Measurements from ENCODE around the gene COL24A1. TPM values are rescaled to one million over a fixed set of nuclear protein-coding genes. Genes with fewer than 3 reads are reported as not detected.
"Not testable (repeated sequence)": the region's sequence is repeated elsewhere in the genome, so short reads cannot be mapped to it uniquely, and the experiment has no call there.

Gene COL24A1
- total RNA-seq, 1 experiment from 2014 or later = 2.2 TPM

GRCh38 chr1:86153836-86154235 is 2.7 kb downstream of the COL24A1 start:
- peak; percentile 36 for DNase-seq (ENCODE audit: low read depth)

- DNase-seq (ENCODE audit: low read depth) = no peak
These were observed 3.7 kb downstream of the COL24A1 start for GRCh38 chr1:86152887-86153286.

GRCh38 chr1:86151427-86151826 is 5.1 kb downstream of the COL24A1 start:
- peak; percentile 70 for DNase-seq (ENCODE audit: low read depth)

DNA sequence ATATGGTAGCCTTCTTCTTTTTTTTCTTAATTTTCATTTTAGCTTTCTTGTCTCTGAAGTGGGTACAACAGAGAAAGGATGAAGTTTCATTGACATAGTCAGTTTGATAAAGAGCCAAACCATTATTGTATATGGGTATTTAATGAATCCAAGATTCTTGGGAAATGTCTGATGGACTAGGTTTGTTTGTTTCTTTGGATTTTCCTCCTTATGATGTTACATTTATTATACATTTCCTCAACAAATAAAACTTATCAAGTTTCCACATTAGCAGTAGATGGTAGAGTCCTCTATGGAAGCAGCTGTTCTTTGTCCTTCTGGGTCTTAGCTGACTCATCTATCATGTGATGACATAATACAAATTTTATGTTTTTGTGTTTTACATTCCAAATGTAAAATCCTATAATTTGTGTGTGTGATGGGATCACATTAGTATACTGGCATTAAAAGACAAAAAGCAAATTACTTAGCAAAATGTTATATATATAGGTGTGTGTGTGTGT is 6.0 kb downstream of the COL24A1 start:
- peak; percentile 16 for DNase-seq (ENCODE audit: low read depth)

DNA sequence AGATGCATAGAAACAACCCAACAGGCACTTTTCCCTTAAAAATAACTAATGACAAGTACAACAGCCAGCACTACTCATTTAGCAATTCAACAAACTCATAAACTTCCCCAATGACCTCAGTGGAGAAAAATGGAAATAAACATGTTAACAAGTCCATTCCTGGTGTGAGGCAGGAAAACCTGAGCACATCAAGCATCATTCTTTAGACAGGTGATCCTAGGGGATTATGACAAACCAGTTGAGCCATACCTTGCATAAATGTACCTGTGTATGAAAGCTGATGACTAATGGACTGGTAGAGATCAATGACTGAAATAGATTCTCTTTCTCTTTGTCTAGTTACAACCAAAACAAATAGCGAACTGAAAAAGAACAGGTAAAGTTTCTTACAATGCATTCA is 7.0 kb downstream of the COL24A1 start:
- DNase-seq (ENCODE audit: low read depth) = no peak

DNA sequence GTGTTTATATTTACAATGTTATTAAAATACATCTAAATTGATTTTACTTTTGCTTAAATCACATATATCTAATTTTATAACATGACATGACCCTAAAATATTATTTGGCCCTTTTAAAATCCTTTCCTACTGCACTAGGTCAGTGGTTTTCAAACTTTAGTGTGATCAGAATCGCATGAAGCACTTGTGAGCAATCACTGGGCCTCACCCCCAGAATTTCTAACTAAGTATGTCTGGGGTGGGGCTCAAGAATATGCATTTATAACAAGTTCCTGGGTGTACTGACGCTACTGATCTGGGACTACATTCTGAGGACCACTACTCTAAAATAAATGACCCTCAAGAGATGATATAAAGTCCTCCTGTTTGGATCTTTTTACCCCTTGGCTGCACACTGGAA is 8.8 kb downstream of the COL24A1 start:
- DNase-seq (ENCODE audit: low read depth) = no peak

DNA sequence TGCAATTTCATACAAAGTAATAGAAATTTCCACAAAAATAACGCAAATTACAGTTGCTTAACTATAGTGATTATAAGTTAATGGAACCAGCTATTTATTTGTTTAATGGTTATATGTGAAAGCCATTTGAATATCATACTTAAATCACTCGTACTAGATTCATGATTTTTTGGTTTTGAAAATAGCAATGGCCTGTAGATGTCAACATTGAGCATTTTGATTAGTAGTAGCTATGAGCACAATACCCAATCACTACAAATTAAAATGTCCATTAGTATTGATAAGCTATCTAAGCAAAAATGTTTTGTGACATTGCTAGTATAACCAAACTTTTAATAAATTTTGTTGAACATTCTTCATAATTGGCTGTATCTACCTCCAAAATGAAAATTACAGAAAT is 10.0 kb downstream of the COL24A1 start:
- DNase-seq (ENCODE audit: low read depth) = no peak

- no peak for DNase-seq (ENCODE audit: low read depth)
These were observed 16.2 kb downstream of the COL24A1 start for GRCh38 chr1:86140281-86140880.

- peak; percentile 68 for DNase-seq (ENCODE audit: low read depth)
These were observed 17.8 kb downstream of the COL24A1 start for GRCh38 chr1:86138746-86139145.

GRCh38 chr1:86137436-86137835 is 19.1 kb downstream of the COL24A1 start:
- peak; percentile 94 for DNase-seq (ENCODE audit: low read depth)

DNA sequence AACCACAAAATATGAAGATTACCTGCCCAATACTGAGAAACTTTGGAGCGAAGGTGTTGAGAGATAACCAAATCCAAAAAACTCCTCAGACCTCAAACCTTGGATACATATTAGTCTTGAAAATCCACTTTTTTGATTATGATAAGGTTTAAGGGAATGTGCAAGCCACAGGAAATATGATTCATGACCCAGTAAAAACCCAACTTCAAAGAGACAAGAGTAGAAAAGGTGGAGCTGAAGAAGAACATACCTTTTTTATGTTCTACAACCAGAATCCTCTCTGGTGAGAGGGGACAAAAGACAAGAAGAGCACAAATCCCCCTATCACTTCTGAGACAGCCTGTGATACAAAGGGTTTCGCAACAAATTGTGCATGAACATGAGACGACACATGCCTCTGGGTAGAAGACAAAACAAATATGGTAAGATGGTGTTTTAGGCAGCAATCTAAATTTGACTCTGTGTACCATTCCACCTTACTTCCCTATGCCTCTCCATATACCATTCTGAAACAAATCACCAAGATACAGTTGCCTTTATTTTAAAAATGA is 37.3 kb downstream of the COL24A1 start:
- peak; percentile 31 for DNase-seq (ENCODE audit: low read depth)

- no peak for DNase-seq (ENCODE audit: low read depth)
These were observed 41.7 kb downstream of the COL24A1 start for GRCh38 chr1:86114816-86115400.

DNA sequence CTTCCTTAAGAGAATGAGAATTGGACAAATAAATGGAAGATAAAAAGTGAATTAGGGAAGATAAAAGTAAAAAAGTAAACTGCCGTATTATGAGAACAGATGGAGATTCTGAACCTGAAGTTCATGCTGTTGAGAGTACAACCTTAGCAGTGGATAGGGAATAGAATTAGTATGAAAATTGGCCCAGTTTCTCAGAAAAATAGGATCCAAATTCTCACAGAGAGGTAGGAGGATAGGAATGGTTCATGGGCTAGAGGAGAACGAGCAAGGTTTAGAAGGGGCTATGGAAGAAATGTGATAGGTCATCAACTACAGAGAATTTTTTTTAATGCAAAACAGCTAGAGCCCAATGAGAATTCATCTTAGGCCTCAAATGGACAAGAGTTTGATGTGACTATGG is 42.3 kb downstream of the COL24A1 start:
- DNase-seq (ENCODE audit: low read depth) = no peak

- DNase-seq (ENCODE audit: low read depth) = not testable (repeated sequence)
These were observed 45.0 kb downstream of the COL24A1 start for GRCh38 chr1:86111590-86111989.

DNA sequence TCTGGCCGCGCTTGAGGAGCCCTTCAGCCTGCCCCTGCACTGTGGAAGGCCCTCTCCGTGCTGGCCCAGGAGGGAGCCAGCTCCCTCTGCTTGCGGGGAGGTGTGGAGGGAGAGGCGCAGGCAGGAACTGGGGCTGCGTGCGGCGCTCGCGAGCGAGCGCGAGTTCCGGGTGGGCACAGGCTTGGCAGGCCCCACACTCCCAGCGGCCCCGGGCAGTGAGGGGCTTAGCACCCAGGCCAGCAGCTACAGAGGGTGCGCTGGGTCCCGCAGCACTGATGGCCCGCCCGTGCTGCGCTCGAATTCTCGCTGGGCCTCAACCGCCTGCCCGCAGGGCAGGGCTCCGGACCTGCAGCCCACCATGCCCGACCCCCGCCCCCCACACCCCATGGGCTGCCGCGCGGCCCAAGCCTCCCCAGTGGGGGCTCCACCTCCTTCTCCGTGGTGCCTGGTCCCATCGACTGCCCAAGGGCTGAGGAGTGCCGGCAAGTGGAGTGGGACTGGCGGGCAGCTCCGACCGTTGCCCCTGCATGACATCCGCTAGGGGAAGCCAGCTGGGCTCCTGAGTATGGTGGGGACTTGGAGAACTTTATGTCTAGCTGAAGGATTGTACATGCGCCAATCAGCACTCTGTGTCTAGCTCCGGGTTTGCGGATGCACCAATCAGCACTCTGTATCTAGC is 46.0 kb downstream of the COL24A1 start:
- DNase-seq (ENCODE audit: low read depth) = no peak

GRCh38 chr1:86105533-86105866 is 51.1 kb downstream of the COL24A1 start:
- no peak for DNase-seq (ENCODE audit: low read depth)

- DNase-seq (ENCODE audit: low read depth) = no peak
These were observed 51.7 kb downstream of the COL24A1 start for GRCh38 chr1:86104606-86105532.

DNA sequence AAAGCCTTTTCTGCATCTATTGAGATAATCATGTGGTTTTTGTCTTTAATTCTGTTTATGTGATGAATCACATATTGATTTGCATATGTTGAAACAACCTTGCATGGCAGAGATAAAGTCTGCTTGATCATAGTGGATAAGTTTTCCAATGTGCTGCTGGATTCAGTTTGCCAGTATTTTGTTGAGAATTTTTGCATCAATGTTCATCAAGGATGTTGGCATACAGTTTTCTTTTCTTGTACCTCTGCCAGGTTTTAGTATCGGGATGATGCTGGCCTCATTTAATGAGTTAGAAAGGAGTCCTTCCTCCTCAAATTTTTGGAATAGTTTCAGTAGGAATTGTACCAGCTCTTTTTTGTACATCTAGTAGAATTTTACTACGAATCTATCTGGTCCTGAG is 55.0 kb downstream of the COL24A1 start:
- DNase-seq (ENCODE audit: low read depth) = peak; percentile 25

- DNase-seq (ENCODE audit: low read depth) = no peak
These were observed 56.2 kb downstream of the COL24A1 start for GRCh38 chr1:86100401-86100800.

- DNase-seq (ENCODE audit: low read depth) = no peak
These were observed 66.8 kb downstream of the COL24A1 start for GRCh38 chr1:86089765-86090164.

GRCh38 chr1:86085741-86086409 is 70.7 kb downstream of the COL24A1 start:
- no peak for DNase-seq (ENCODE audit: low read depth)
